ENCODE data around the gene COBL.

COBL gene

DNA sequence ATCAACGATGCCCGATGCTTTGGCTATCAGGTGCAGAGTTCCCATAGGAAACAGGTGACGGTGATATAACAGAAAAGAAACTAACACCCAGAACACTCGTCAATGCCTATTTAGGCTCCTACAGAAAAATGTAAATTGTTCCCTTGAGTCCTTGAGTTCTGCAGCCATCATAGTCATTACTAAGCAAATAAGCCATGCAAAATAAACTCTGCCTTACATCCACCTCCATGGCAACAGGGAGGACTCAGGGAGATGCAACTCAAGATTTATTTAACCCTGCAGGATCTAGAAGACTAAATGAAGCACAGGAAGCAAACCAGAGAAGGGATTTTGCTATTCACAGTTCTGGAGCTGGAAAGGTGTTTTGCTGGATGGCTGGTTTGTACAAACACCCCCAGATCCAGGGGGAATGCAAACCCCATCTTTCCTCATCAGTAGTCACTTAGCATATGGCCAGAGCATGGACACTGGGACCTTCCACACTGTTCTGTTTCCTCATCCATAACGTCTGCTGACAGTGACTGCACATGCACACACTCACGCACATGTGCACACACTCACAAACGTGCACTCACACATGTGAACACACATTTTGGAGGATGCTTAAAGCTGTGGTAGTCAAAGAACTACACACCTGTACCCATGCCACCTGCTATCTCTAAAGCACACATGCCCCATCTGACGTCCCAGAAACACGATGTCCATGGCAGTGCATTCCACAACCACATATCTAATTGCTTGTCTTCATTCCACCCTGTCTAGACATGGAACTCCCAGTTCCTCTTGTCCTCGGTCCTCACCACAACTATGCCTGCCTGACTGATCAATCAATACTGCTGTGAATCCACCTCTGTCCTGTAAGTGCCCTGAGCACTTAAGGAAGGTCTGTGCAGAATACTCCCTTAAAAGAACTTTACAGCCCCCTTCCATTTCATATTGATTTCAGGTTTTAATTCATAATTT is 178.2 kb downstream of the COBL start:
- no peaks in the 10 kb centered on the region for H3K9me3 ChIP-seq
- TF ChIP-seq, protein P1, sequence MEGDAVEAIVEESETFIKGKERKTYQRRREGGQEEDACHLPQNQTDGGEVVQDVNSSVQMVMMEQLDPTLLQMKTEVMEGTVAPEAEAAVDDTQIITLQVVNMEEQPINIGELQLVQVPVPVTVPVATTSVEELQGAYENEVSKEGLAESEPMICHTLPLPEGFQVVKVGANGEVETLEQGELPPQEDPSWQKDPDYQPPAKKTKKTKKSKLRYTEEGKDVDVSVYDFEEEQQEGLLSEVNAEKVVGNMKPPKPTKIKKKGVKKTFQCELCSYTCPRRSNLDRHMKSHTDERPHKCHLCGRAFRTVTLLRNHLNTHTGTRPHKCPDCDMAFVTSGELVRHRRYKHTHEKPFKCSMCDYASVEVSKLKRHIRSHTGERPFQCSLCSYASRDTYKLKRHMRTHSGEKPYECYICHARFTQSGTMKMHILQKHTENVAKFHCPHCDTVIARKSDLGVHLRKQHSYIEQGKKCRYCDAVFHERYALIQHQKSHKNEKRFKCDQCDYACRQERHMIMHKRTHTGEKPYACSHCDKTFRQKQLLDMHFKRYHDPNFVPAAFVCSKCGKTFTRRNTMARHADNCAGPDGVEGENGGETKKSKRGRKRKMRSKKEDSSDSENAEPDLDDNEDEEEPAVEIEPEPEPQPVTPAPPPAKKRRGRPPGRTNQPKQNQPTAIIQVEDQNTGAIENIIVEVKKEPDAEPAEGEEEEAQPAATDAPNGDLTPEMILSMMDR (IDR thresholded peaks at IDR 0.05), result no peak
- no peaks in the 10 kb centered on the region for H3K4me1 ChIP-seq (ENCODE audit: control insufficient read depth in 1 of 2, insufficient read depth in 1 of 2, low read depth in 1 of 2, low read length in 1 of 2)
- H3K27ac ChIP-seq, result no peak overlapping the region
- H3K36me3 ChIP-seq, result no peaks in the 10 kb centered on the region
- H3K4me3 ChIP-seq (ENCODE audit: low read depth in 1 of 2, low read length in 1 of 2), result no peak overlapping the region
- H3K27me3 ChIP-seq, result no peaks in the 10 kb centered on the region

DNA sequence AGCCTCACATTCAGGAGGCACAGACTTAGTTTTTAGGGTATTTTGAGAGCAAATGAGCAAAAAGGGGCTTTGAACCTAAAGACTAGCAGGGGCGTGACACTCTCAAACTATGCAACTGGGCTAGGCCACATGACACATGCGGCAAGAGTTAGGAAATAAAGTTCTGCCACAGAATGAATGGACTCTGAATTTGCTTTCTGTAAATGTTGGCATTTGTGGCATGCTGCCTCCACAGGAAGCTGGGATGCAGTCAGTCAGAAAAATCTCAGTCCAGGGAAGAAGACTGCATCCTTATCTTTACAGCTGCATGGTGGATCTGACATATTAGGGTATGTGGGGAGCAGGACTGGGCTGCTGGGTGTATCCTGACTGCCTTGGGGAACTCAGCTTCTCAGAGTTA is 181.0 kb downstream of the COBL start:
- TF ChIP-seq, protein P1 (IDR thresholded peaks at IDR 0.05), result no peak
- Histone ChIP-seq H3K27ac (no peak overlapping the region), H3K27me3 (no peaks in the 10 kb centered on the region)

DNA sequence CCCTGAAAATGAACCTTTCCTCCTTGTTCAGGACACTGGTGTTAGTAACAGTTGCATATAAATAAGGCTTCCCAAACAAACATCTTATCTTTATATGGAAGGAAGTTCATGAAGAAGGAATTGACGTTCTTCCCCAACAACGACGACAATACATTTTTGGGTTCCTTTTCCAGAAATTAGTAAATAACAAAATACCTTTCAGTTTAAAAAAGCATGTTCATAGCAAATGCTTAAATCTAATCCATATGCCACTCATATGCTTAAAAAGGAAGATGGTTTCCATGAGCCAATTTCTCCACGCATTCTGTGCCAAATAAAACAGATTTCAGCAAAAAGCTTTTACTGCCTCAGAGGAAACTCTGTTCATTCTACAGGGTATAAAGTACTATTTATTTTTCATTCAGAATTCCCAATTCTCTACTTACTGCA is 182.6 kb downstream of the COBL start:
- Histone ChIP-seq H3K9me3 (no peaks in the 10 kb centered on the region), H3K4me1 (ENCODE audit: control insufficient read depth in 1 of 2, insufficient read depth in 1 of 2, low read depth in 1 of 2, low read length in 1 of 2) (no peaks in the 10 kb centered on the region), H3K27me3 (no peaks in the 10 kb centered on the region), H3K27ac (no peak overlapping the region), H3K36me3 (no peaks in the 10 kb centered on the region), H3K4me3 (ENCODE audit: low read depth in 1 of 2, low read length in 1 of 2) (no peak overlapping the region)
- TF ChIP-seq, protein P1 (IDR thresholded peaks at IDR 0.05), result no peak

More for the DNA sequence above, 181.0 kb downstream of the COBL start:
- no peaks in the 10 kb centered on the region for H3K36me3 ChIP-seq
- H3K4me3 ChIP-seq (ENCODE audit: low read depth in 1 of 2, low read length in 1 of 2), result no peak overlapping the region
- no peaks in the 10 kb centered on the region for H3K4me1 ChIP-seq (ENCODE audit: control insufficient read depth in 1 of 2, insufficient read depth in 1 of 2, low read depth in 1 of 2, low read length in 1 of 2)
- H3K9me3 ChIP-seq, result no peaks in the 10 kb centered on the region

DNA sequence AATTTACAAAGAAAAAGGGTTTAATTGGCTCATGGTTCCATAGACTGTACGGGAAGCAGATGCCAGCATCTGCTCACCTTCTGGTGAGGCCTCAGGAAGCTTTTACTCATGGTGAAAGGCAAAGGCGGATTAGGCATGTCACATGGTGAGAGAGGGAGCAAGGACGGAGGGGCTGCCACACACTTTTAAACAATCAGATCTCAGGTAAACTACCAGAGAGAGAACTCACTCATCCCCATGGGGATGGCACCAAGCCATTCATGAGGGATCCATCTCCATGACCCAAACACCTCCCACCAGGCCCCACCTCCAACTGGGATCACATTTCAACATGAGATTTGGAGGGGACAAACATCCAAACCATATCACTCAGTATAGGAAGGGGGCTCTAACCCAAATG is 183.9 kb downstream of the COBL start:
- TF ChIP-seq, protein P1 (IDR thresholded peaks at IDR 0.05), result no peak
- Histone ChIP-seq H3K36me3 (no peaks in the 10 kb centered on the region), H3K4me3 (ENCODE audit: low read depth in 1 of 2, low read length in 1 of 2) (no peak overlapping the region), H3K9me3 (no peaks in the 10 kb centered on the region), H3K4me1 (ENCODE audit: control insufficient read depth in 1 of 2, insufficient read depth in 1 of 2, low read depth in 1 of 2, low read length in 1 of 2) (no peaks in the 10 kb centered on the region), H3K27me3 (no peaks in the 10 kb centered on the region), H3K27ac (no peak overlapping the region)

DNA sequence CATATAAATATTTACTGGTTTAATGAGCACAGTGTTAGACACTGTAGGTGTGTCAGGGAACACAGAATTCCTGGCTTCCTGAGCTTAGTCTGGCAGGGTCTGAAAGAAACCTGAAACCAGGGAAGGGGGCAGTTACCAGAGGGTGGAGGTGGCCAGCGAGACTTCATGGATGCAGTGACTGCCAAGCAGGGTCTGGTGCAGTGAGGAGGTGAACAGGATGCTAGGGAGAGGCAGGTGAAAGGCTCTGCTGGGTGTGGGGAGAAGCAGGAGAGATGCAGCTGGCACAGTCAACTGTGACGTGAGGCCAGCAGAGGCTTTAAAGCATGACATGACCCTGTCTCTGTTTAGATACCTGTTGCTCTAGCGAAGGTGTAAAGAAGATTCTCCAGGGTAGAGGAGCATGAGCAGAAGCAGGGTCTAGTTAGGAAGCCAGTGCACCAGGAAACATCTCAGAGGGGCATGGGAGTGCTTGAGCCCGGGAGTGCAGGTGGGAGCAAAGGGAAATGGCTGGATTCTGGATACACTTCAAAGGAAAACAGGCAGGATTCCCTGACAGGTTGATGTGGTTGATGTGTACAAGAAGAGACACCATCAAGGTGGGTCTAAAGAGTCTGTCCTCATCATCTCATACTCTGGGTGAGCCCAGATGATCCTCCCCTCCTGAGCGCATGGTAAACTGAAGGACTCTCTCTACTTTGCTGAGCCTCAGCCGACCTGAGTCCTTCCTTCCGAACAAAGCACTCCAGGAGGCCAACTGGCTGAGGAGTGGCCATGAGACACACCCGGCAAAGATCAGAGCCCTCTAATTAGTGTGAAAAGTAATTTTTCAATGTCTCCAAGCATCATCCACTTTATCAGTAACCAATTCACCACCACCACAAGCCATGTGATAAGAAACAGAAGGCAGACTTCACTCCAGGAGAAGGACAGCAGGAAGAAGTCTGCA is 186.8 kb downstream of the COBL start:
- Histone ChIP-seq H3K27ac (no peak overlapping the region), H3K36me3 (no peaks in the 10 kb centered on the region), H3K4me1 (ENCODE audit: control insufficient read depth in 1 of 2, insufficient read depth in 1 of 2, low read depth in 1 of 2, low read length in 1 of 2) (no peaks in the 10 kb centered on the region), H3K4me3 (ENCODE audit: low read depth in 1 of 2, low read length in 1 of 2) (no peak overlapping the region), H3K27me3 (no peaks in the 10 kb centered on the region), H3K9me3 (no peaks in the 10 kb centered on the region)
- TF ChIP-seq, protein P1 (IDR thresholded peaks at IDR 0.05), result no peak
